ENCODE measurements around the gene PLEKHG3.

Gene PLEKHG3

GRCh38 chr14:64728856-64729255 lies 24.6 kb downstream of the PLEKHG3 start:
- DNase-seq: no peak

- no peak for DNase-seq
Observed at GRCh38 chr14:64729386-64730060, 25.3 kb downstream of the PLEKHG3 start.

GRCh38 chr14:64730061-64730440 lies 25.8 kb downstream of the PLEKHG3 start:
- no peak for DNase-seq

- no peak for DNase-seq
Observed at GRCh38 chr14:64730681-64731080, 26.5 kb downstream of the PLEKHG3 start.

- DNase-seq: no peak
Observed at GRCh38 chr14:64731141-64731581, 26.9 kb downstream of the PLEKHG3 start.

- DNase-seq: no peak
Observed at GRCh38 chr14:64732066-64732465, 27.8 kb downstream of the PLEKHG3 start.

- DNase-seq: no peak
Observed at GRCh38 chr14:64732536-64733120, 28.4 kb downstream of the PLEKHG3 start.

- DNase-seq: no peak
Observed at GRCh38 chr14:64733321-64733720, 29.1 kb downstream of the PLEKHG3 start.

GRCh38 chr14:64733899-64734298 lies 29.7 kb downstream of the PLEKHG3 start:
- no peak for DNase-seq

- DNase-seq: no peak
Observed at GRCh38 chr14:64734990-64735389, 30.8 kb downstream of the PLEKHG3 start.

GRCh38 chr14:64736271-64737169 lies 32.3 kb downstream of the PLEKHG3 start:
- DNase-seq: no peak

GRCh38 chr14:64737391-64738280 lies 33.4 kb downstream of the PLEKHG3 start:
- DNase-seq: no peak

GRCh38 chr14:64738281-64738804 lies 34.1 kb downstream of the PLEKHG3 start:
- DNase-seq: no peak

GRCh38 chr14:64741200-64741599 lies 37.0 kb downstream of the PLEKHG3 start:
- DNase-seq: no peak

GRCh38 chr14:64741961-64742360 lies 37.7 kb downstream of the PLEKHG3 start:
- no peak for DNase-seq

GRCh38 chr14:64743061-64743460 lies 38.8 kb downstream of the PLEKHG3 start:
- DNase-seq: no peak

- no peak for DNase-seq
Observed at GRCh38 chr14:64745511-64746091, 41.4 kb downstream of the PLEKHG3 start.

- no peak for DNase-seq
Observed at GRCh38 chr14:64746298-64747250, 42.4 kb downstream of the PLEKHG3 start.

GRCh38 chr14:64747327-64747726 lies 43.1 kb downstream of the PLEKHG3 start:
- DNase-seq: no peak

- no peak for DNase-seq
Observed at GRCh38 chr14:64748521-64748920, 44.3 kb downstream of the PLEKHG3 start.

All from hematopoietic multipotent progenitor cell treated with erythropoietin and hydrocortisone succinate and interleukin-3 and kit ligand, for 6 days (in vitro differentiated cells).